Putamen (tissue), 1 donor: ENCODE data around the gene IQSEC1.
A peak's percentile ranks its signal among the peaks of the same experiment; 100 is the strongest.

Source experiments
- DNase-seq: peaks from one replicate; pipeline ENCODE4 v3.0.0-alpha.2; 2016; ENCODE audit warnings: low spot score

IQSEC1 gene

DNA sequence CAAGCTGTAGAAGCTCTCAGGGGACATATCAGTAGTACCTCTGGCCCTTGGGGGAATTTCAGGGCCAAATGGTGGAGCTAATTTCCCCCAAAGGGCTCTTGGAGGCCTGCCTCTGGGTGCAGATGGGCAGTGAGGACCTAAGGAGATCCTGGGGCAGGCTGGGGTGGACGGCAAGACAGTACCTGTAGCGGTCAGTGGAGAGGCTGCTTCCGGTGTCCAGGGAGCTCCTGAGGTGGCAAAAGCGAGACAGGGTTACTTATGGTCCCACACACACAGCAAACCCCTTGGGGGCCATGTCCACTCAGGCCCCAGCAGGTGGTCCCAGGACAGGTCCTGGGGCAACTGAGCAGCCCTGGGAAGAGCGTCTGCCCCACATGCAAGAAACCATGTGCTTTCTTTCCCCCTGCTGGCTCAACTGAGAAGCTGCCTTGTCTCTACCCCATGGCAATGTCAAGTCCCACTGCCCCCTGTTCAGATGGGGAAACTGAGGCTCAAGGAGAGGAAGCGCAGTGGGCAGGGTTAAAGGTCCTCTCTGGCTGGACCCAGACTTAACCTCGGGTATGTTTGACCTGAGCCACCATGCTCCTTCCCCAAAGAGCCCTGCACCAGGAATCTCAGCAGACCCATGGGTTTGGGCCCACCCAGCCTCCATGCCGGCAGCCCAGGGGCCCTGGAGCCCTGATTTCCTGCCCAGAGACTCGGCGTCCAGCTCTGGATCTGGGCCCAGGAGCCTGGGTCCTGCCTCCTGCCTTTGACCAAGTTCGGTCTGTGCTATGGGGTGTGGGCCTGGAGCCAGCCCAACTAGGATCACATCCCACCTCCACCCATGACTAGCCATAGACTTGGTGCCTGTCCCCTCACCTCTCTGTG, 25.7 kb downstream of the IQSEC1 start:
- no peak for DNase-seq

DNA sequence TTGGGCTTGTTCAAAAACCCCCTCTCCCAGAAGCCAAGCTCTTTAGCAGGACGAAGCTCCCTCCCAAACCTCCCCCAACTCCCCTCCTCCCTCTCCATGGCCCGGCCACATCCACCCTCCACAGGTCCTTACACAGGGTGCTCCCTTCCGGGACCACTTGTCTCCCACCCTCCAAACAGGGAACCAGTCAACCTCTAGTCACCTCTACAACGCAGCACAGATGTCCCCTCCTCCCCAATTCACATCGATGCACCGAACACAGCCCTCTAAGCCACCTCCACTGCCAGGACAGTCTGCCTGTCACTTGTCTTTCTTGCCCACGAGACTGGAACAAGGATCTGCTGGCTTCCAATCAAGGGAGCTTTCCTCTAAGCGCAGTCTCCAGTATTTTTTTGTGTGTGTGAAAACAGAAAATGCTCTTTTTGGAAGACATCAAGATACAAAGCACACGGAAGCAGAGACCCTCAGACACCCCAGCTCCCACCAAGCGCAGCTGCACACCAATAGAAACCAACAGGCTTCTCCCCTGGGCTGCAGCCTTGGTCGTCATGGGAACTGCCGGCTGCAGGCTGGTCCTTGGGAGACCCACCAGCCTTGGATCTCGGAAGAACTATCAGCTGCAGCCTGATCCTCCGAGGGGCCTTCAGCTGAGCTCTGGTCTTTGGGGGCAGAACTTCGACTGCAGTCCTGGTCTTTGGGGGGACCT, 26.5 kb downstream of the IQSEC1 start:
- no peak for DNase-seq

DNA sequence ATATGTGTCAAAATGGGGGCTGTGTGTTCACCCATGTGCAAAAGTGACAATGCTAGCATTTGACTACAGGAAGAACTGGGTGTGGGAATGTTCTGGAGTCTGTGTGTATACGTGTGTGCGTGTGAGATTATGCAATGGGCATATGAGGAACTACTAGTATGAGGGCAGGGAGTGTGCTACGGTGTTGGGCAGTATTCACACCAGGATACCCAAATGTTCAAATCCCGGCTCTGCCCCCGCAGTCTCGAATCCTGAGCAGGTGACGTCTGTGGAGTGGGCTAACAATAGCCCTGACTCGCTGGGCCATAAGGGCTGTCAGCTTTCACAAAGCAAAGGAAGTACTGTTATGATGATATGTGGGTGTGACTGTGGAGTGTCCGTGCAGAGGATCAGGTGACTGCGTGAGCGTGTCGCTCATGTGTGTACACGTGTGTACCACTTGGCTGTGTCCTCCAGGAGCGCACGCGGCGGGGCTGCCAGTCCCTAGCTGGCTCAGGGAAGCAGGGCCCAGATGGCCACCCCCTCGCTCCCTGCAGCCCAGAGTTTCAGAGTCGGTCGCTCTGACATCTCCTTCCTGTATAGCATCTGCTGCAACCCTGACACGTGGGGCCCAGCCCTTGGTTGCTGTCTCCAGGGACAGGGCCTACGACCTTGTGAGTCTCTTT, 27.2 kb downstream of the IQSEC1 start:
- DNase-seq = no peak

DNA sequence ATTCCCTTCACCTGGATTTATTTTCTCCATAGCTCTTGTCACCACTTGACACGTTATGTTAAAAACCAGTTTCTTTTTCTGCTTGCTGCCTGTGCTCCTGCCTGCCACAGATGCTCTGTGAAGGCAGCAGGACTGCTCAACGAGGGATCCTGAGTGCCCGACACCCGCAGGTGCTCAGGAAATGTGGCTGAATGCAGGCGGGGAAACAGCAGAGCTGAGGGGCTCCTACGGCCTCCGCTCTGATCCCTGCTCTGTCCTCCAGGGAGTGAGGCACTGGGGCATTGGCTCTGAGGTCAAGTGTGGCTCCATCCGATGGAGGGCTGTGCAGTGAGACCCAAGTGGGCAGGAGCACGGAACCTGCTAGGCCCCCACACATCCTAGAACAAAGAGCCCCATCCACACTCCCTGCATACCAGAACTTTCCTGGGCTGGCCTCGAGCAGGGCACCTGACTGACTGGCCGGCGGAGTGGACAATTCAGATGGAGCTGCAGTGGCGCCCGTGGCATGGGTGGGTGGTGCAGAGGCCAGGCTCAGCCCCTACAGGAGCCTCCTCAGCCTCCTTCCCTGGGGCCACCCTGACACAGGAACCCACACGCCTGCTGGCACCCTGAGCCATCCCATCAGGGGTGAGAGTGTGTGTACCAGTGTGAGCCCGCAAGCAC, 27.9 kb downstream of the IQSEC1 start:
- no peak for DNase-seq

DNA sequence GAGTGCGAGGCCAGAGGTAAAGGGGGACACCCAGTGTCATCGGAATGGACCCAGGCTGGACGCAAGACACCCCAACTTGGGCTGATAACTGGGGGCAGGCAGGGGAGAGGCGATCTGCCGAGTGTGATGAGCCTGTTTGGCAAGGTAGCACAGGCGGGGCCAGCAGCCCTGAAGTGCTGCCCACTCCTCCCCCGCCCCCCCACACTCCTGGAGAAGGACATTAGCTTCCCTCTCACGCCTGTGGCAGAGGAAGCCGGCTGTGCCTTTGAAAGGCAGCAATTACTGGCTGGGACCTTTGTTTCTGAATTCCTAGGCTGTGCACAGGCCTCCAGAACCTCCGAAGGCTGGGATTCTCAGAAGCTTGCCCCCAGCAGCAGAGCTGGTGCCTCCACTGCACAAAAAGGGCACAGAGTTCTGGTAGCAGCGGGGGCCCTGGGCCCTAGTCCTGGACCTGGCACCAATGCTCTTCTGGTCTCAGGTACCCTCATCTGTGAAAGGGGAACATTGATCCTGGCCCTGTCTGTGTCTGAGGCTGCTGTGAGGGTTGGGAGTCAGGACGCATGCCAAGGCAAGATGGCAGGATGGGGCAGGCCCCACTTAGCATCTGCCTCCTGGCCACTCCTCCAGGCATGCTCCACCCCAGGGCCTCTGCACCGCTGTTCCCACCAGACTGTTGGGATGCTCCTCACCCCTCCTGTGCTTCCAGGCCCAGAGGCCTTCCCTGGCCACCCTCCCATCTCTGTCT, 28.6 kb downstream of the IQSEC1 start:
- no peak for DNase-seq

DNA sequence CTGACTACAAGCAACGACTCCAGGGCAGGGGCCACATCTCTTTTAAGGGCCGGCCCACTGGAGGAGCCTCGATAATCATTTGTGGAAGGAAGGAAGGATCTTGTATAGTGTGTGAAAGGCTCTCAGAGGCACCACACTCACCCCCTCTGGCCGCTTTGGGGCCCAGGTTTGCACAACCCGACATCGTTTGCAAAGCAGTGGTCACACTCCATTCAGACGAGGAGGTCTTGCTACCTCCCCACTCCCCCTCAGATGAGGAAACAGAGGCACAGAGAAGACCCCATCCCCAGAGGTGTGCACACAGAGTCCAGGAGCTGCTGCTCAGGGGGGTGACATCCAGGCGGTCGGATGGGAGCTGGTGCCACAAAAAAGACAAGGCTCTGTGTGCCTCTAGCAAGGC, 29.6 kb downstream of the IQSEC1 start:
- DNase-seq = no peak

DNA sequence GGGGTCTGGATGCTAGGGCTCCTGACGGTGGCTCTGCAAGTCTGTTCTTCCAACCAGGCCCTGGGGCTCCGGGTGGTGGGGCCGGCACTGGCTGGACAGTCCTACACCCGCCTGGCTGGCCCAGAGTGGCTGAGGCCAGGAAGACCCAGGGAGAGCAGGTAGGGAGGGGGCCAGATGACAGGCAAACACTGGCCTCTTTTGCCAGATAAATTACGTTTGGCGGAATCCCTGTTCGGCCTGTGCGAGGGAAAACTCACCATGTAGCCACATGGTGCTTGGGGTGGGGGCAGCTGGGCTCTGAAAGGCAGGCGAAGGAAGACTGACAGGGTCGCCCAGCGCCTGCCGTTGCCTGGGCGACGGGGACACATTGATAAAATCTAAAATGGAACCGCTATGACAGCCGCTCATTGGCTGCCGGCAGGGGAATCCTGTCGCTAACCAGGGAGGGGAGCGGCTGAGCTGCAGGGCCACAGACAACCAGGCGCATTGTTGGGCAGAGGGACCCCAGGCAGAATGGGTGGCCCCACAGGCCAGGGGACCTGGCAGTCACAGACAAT, 30.4 kb downstream of the IQSEC1 start:
- DNase-seq = no peak

DNA sequence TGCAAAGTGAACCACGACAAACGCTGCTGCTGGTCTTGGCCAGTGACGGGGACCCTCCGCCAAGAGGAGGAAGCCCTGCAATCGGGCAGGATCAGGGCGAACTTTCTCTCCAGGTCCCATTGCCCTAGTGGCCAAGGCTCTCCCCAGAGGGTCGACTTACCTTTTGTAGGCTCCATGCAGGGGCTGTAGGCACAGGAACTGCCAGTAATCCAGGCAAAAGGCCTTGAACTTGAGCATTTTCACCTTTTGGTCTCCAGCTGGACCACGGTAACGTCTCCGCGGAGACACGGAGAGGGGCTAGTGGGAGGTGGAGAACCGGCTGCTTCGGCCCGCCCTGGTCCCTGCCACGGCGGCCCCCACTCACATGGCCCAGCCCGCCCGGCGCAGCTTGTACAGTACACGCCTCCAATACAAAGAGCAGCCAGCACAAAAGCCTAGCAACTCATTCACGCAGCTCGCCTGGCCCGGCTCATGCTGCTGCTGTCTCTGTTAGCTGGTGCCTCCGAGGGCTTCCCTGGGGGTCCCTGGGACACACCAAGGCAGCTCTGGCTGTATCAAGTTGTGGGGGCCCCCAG, 31.0 kb downstream of the IQSEC1 start:
- no peak for DNase-seq

DNA sequence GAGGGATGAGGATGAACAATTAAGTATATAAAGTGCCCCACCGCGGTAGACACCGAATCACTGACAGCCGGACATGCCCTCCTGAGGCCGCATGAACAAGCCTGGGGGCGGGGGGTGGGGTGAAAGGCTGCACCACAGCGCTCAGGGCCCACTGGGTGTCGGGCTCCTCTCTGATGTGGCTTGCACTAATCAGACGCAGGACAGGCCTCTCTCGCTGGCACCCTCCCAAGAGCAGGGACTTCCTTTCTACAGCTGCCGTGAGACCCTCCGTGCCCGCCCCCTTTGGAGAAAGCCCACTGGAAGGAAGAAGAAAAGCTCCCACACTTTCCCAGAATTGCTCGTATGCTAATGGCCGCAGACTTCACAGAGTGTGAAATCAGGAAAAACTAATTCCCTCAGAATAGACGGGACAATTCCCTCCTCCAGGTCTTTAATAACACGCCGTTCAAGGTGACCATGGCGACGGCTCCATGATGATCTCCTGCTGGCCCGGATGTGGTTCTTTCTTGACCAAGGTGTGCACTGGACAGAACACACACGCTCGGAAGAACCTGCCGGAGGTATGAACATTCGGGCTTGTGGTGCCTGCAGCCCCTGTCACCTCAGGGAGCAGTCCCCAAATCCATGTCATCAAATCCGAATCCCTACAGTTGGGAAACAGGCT, 32.0 kb downstream of the IQSEC1 start:
- no peak for DNase-seq

DNA sequence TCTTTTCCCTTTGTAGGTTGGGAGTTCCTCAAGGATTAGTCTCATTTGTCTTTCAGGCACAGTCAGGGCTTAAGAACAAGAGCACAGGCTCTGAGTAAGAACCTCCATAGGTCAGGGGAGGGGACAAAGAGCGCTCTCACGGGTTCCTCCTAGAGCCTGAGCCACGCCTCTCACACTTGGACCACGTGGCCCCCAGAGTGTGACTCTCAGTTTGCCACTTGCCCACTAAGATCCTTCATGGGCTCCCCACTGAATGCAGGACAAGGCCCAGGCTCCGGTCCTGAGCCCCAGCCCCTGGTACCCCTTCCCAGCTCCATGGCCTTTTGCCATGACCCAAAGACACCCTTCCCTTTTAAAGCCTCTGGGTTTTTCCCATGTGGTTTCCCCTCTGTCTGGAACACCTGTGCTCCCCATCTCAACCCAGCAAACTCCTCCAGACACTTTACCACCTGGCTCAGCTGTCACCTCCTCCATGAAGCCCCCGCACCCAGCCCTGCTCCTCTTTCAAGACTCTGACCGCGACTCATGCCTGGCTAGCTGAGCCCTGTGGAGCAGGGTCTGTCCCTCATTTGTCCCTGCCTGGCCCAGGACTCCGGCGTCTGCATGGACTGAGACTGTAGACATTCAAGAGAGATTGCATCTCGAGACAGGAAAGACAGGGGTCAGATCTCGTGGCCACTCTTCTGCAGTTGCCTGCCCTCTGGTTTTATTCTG, 32.7 kb downstream of the IQSEC1 start:
- DNase-seq = no peak

DNA sequence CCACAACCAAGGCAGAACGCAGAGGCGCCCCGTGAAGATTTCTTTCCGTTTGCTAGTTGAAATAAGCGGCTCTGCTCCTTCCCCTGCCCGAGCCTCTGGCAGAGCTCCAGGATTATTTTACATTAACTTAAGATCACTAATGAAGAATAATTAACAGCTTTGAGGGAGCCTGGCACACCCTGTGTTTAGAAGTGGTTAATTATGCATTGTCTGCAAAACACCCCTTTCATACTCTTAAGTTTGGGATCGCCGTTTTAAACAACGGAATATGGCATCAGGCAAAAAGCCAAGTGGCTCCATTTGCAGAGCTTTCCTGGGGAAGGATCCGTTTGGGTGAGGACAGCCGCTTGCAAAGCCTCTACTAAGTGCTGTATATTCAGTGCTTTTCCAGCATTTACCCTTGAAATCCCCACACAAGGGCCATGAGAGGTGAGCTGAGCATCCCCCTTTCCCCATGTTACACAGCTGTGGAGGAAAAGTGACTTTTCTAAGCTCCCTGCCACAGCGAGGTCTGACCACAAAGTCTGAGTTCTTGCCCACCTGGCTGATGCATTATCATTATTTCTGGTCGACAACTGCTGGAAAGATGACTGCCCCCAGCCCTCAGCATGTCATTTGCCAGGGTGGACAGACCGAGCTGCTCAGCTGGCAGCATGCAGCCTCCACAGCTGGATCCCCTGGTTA, 33.9 kb downstream of the IQSEC1 start:
- DNase-seq = no peak

DNA sequence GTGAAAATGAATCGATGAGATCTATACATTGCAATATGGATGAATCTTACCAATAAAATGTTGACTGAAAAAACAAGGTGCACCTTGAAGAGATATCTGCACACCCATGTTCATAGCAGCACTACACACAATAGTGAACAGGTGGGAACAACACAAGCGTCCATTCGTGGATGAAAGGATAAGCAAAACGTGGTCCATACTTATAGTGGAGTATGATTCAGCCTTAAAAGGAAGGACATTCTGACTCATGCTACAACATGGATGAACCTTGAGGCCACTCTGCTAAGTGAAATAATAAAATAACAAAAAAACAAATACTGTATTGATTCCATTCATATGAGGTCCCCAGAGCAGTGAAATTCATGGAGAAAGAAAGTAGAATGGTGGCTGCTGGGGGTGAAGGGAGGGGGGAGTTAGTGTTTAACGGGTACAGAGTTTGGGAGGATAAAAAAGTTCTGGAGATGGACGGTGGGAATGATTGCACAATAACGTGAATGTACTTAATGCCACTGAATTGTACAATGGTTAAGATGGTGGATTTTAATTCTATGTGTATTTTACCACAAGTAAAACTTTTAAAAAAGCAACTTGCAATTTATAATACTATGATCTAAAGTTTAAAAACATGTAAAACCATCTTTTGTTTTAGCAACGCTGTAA, 35.6 kb downstream of the IQSEC1 start:
- DNase-seq = no peak

DNA sequence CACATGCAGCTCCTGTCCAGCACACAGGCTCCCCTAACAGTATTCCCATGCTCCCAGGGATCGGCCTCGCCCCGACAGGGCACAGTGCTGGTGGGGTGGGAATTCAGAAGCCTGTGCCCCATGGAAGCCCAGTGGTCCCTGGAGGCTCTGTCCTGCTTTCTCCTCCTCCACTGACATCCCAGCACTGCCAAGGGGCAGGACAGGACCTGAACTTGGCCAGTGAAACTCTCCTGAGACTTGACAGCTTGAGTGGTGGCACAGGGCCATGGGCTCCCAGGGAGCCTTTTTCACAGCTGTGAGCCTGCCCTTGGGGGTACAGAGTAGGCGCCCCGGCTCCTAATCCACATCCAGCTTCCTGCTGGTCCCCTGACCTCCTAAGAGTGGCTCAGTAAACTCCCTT, 38.4 kb downstream of the IQSEC1 start:
- DNase-seq = no peak

DNA sequence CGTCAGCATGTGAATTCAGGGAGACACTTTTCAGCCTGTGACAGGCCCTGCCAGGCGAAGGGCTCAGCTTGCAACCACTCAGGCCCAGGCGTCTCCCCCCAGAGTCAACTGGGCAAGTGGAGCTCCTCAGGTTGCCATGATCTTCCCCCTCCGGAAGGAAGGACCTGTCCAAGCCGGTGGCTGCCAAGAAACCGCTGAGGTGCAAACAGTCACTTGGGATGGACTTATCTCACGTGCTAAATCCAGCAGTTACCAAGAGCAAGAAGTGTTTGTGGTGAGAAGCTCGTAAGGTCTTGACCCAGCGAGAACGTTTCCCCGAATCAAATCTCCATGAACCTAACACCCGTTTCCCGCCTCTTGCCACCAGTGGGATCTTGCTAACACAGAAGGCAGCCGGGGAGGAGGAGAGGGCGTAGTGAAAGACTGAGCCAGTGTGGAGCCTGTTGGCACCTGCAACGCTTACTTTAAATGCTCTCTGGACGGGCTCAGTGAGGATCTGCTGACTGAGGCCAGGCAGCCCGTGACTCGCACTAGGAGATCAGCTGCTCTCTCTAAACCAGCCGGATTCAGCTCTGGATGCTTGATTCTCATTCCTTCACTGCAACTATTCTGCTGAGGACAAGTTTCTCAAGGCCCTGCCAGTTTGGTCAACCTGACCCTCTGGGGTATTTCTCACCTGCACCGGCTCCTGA, 39.0 kb downstream of the IQSEC1 start:
- DNase-seq = no peak

DNA sequence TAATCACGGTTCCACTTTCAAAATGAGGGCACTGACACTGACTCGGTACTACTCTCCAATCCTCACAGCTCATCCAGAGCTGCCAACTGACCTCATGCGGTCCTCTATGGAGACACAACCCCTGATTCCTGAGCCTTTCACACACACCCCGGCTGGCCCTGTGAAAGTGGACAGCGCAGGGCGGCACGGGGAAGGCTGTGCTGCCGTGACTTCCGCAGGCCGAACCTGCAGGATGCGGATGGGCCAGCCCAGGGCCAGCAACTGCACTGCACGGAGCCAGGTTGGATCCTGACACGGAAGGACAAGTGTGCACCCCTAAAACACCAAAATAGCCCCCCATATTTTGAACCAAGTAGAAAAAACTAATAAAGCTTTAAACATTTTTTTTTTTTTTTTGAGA, 41.0 kb downstream of the IQSEC1 start:
- no peak for DNase-seq

DNA sequence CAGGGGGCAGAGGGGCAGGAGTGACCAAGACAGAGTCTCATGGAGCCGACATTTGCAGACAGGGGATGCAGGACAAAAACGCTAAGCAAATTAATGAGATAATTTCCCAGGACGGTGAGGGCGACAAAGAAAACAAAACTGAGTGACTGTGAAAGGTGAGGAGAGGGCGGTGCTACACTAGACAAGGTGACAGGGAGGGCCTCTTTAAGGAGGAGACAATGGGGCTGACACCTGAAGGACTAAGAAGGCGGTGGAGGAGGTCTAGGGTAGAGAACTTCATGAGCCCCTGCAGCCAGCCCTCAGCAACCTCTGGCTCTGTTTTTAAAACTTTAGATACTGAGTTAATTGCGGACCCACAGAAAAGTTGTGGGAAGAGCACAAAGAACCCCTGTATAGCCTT, 41.6 kb downstream of the IQSEC1 start:
- no peak for DNase-seq

DNA sequence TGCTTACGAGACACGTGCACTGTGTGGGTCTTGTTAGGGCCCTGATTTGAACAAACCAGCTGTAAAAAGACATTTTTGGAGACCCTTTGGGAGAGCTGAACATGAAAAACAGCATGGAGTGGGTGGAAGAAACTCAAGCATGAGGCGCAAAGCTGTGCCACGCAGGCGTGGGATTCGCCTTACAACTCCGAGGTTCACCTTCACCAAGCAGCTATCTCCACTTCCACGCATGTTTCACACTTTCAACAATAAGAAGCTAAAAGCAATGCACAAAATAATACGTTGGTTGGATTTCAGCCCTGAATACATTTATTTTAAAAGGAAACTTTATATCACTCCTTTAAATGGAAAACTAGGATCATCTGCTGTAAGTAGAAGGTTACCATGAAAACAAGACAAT, 42.5 kb downstream of the IQSEC1 start:
- DNase-seq = peak; percentile 74
